Measurements from ENCODE around the gene TGFBR3. TPM values are rescaled to one million over a fixed set of nuclear protein-coding genes. Genes with fewer than 3 reads are reported as not detected.

The TGFBR3 gene
- total RNA-seq, 1 experiment from 2014 or later: 14.5 TPM

DNA sequence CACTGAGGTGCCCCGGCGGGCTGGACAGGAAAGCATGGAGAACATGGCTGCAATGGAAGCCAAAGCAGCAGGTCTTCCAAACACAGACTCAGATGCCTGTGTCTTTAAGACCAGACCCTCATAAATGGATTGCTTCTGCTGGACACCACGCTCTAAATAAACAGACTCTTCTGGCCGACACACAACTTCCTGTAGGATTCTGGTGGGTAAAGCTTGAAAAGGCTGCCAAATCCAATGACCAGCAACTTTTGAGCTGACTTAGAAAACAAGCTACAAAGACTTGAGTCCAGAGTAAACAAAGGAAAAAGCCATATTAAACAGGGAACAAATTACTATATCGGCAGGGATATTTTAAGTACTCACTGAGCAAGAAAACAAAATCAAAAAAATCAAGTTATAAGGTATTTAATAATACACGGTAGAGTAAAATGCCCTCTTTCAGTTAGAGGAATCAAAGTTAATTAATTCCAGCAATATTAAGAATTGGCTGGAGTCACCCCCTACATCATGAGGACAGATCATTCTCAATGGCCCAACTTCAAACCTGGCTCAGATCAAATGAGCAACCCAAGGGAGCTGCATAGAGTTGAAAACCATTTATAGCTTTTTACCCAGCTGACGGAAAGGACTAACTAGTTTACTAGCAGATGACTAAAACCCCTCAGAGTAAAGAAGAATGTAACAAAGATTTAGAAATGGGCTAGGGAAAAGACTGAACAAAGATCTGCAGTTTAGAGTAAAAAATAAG lies 102.4 kb downstream of the TGFBR3 start:
- ChIA-PET CTCF (no interaction called here), POLR2A (no interaction called here)
- Histone ChIP-seq H3K27me3 (ENCODE audit: control insufficient read depth, insufficient read depth, low read length) (no peaks in the 10 kb centered on the region), H3K4me1 (ENCODE audit: control insufficient read depth, insufficient read depth, low read length) (peaks cover 11% of the 10 kb centered on the region), H3K27ac (ENCODE audit: low read length) (peak overlapping the region; percentile 5; the same call in 1 of the 2 replicates), H3K9me3 (ENCODE audit: control insufficient read depth, insufficient read depth, low read depth, low read length) (no peaks in the 10 kb centered on the region), H3K4me3 (ENCODE audit: low read depth in 2 of 2, low read length in 2 of 2) (no peak overlapping the region), H3K36me3 (ENCODE audit: control insufficient read depth, insufficient read depth, low read length) (no peaks in the 10 kb centered on the region)
- intact Hi-C loops (cut with micrococcal nuclease; ENCODE audit: unreplicated experiment) (no loop called here), in situ Hi-C loops (cut with HindIII; ENCODE audit: low pct_unique_long_range_greater_than_20kb, low sequenced_read_pairs) (no loop called here)
- DNase-seq (ENCODE audit: low read depth, low spot score) (no peak), ATAC-seq (no peak)
- TF ChIP-seq, protein P1, sequence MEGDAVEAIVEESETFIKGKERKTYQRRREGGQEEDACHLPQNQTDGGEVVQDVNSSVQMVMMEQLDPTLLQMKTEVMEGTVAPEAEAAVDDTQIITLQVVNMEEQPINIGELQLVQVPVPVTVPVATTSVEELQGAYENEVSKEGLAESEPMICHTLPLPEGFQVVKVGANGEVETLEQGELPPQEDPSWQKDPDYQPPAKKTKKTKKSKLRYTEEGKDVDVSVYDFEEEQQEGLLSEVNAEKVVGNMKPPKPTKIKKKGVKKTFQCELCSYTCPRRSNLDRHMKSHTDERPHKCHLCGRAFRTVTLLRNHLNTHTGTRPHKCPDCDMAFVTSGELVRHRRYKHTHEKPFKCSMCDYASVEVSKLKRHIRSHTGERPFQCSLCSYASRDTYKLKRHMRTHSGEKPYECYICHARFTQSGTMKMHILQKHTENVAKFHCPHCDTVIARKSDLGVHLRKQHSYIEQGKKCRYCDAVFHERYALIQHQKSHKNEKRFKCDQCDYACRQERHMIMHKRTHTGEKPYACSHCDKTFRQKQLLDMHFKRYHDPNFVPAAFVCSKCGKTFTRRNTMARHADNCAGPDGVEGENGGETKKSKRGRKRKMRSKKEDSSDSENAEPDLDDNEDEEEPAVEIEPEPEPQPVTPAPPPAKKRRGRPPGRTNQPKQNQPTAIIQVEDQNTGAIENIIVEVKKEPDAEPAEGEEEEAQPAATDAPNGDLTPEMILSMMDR (IDR thresholded peaks at IDR 0.05): no peak
- no peak for TF ChIP-seq SIN3A (IDR thresholded peaks at IDR 0.05; ENCODE audit: borderline replicate concordance, insufficient read depth, low read depth, low read length)
- no peak for TF ChIP-seq POLR2AphosphoS5 (IDR thresholded peaks at IDR 0.05; ENCODE audit: low read depth, low read length)
- no peak for TF ChIP-seq TCF7L2 (IDR thresholded peaks at IDR 0.05; ENCODE audit: low read depth, low read length)
- TF ChIP-seq, protein P2, sequence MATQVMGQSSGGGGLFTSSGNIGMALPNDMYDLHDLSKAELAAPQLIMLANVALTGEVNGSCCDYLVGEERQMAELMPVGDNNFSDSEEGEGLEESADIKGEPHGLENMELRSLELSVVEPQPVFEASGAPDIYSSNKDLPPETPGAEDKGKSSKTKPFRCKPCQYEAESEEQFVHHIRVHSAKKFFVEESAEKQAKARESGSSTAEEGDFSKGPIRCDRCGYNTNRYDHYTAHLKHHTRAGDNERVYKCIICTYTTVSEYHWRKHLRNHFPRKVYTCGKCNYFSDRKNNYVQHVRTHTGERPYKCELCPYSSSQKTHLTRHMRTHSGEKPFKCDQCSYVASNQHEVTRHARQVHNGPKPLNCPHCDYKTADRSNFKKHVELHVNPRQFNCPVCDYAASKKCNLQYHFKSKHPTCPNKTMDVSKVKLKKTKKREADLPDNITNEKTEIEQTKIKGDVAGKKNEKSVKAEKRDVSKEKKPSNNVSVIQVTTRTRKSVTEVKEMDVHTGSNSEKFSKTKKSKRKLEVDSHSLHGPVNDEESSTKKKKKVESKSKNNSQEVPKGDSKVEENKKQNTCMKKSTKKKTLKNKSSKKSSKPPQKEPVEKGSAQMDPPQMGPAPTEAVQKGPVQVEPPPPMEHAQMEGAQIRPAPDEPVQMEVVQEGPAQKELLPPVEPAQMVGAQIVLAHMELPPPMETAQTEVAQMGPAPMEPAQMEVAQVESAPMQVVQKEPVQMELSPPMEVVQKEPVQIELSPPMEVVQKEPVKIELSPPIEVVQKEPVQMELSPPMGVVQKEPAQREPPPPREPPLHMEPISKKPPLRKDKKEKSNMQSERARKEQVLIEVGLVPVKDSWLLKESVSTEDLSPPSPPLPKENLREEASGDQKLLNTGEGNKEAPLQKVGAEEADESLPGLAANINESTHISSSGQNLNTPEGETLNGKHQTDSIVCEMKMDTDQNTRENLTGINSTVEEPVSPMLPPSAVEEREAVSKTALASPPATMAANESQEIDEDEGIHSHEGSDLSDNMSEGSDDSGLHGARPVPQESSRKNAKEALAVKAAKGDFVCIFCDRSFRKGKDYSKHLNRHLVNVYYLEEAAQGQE (IDR thresholded peaks at IDR 0.05; ENCODE audit: insufficient read depth in 1 of 2, low read depth in 2 of 2, low read length in 1 of 2): no peak
- BruUV-seq (replicated peaks): no TSS peak

DNA sequence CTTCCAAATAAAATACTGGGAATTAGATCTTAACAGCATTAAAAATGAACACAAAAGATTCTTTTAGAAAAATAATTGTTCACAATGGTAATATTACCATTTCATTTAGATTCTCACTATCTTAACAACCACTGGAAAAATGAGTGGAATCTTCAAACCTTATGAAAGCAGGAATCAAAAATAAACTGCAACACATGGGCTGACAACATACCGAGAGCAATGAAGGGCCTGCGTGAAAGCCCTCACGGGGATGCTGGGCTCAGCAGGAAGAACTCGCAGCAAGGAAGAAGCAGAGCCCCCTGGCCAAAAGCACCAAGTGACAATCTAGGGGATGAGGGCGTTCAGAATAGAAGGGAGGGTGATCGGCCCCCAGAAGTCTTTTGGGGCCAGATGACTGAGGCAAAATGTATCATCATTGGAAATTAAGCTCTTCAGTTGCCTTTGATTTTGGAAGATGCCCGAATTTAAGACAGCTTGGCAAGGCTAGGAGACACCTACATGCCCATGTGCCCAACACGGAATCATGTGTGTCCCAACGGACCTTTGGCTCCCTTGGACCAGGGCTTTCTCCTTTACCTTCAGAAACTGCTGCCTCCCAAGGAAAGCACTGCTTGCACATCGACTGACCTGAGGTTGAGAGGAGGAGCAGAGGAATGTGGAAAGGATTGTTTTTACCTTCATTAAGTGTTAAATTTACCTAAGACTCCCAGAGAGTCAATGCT lies 103.9 kb downstream of the TGFBR3 start:
- DNase-seq (ENCODE audit: low read depth, low spot score): no peak
- Histone ChIP-seq H3K36me3 (ENCODE audit: control insufficient read depth, insufficient read depth, low read length) (no peaks in the 10 kb centered on the region), H3K4me1 (ENCODE audit: control insufficient read depth, insufficient read depth, low read length) (peaks cover 11% of the 10 kb centered on the region), H3K27me3 (ENCODE audit: control insufficient read depth, insufficient read depth, low read length) (no peaks in the 10 kb centered on the region), H3K9me3 (ENCODE audit: control insufficient read depth, insufficient read depth, low read depth, low read length) (no peaks in the 10 kb centered on the region), H3K4me3 (ENCODE audit: low read depth in 2 of 2, low read length in 2 of 2) (no peak overlapping the region), H3K27ac (ENCODE audit: low read length) (0 out of 2 replicates have a peak overlapping the region, but pooled peaks have one; percentile 5)
- ChIA-PET CTCF (no interaction called here), POLR2A (interaction anchor here (0.5 kb wide), 1 partner anchor 37 kb away, joined by 5 read pairs; no protein-coding TSS in a partner anchor)
- intact Hi-C loops (cut with micrococcal nuclease; ENCODE audit: unreplicated experiment): no loop called here
- in situ Hi-C loops (cut with HindIII; ENCODE audit: low pct_unique_long_range_greater_than_20kb, low sequenced_read_pairs): no loop called here
- TF ChIP-seq, protein P1 (IDR thresholded peaks at IDR 0.05): no peak
- no peak for TF ChIP-seq POLR2AphosphoS5 (IDR thresholded peaks at IDR 0.05; ENCODE audit: low read depth, low read length)
- no peak for TF ChIP-seq TCF7L2 (IDR thresholded peaks at IDR 0.05; ENCODE audit: low read depth, low read length)
- TF ChIP-seq, protein P2 (IDR thresholded peaks at IDR 0.05; ENCODE audit: insufficient read depth in 1 of 2, low read depth in 2 of 2, low read length in 1 of 2): no peak
- no peak for TF ChIP-seq SIN3A (IDR thresholded peaks at IDR 0.05; ENCODE audit: borderline replicate concordance, insufficient read depth, low read depth, low read length)
- no peak for ATAC-seq
- no TSS peak for BruUV-seq (replicated peaks)

Measured in Panc1 (cell line).